DND-41 (cell line): ENCODE results near the gene DNAH5.

Experiments used
- ATAC-seq: fragments of 200-7000 bp; cut with Tn5 transposase; 3 replicates; pipeline ENCODE4 v1.9.1; 2021; ENCODE audit warnings: low read depth; ENCODE audit not compliant: insufficient read depth
- DNase-seq: peaks from one replicate; pipeline ENCODE4 v3.0.0-alpha.2; 2020
- H2AFZ ChIP-seq: 2 replicates; pipeline ENCODE4 v1.6.0; 2012; ENCODE audit warnings: low read depth, low read length
- H3K27ac ChIP-seq: 2 replicates; pipeline ENCODE4 v1.5.1; 2012; ENCODE audit warnings: low read length, inconsistent platforms
- H3K27me3 ChIP-seq: fragments of 200-600 bp; sonication (generic); 2 replicates; pipeline ENCODE4 v1.6.0; 2012; ENCODE audit warnings: low read length, mild to moderate bottlenecking, inconsistent platforms; ENCODE audit not compliant: insufficient read depth, poor library complexity
- H3K36me3 ChIP-seq: 2 replicates; pipeline ENCODE4 v1.5.1; 2012; ENCODE audit warnings: low read length, inconsistent platforms; ENCODE audit not compliant: insufficient read depth
- H3K4me1 ChIP-seq: 2 replicates; pipeline ENCODE4 v1.5.1; 2012; ENCODE audit warnings: mild to moderate bottlenecking, low read length; ENCODE audit not compliant: insufficient read depth
- H3K4me2 ChIP-seq: 2 replicates; pipeline ENCODE4 v1.6.0; 2012; ENCODE audit warnings: mild to moderate bottlenecking, moderate library complexity, low read length, inconsistent platforms; ENCODE audit not compliant: insufficient read depth
- H3K4me3 ChIP-seq, 2 experiments: fragments of 200-600 bp in 1 of 2; shearing (Covaris generic) in 1 of 2; 2 replicates each; pipeline ENCODE4 v1.5.1; 2012 to 2016; ENCODE audit warnings: inconsistent platforms in 2 of 2, low read length in 2 of 2, mild to moderate bottlenecking in 2 of 2, low read depth in 1 of 2, moderate library complexity in 1 of 2
- H3K79me2 ChIP-seq: 2 replicates; pipeline ENCODE4 v1.6.0; 2012; ENCODE audit warnings: low read length, inconsistent platforms; ENCODE audit not compliant: insufficient read depth
- H3K9ac ChIP-seq: 2 replicates; pipeline ENCODE4 v1.6.0; 2012; ENCODE audit warnings: low read depth, mild to moderate bottlenecking, inconsistent platforms, low read length, moderate library complexity
- H3K9me3 ChIP-seq: 2 replicates; pipeline ENCODE4 v1.5.1; 2012; ENCODE audit warnings: low read length, moderate library complexity, mild to moderate bottlenecking, inconsistent platforms; ENCODE audit not compliant: insufficient read depth, severe bottlenecking
- H4K20me1 ChIP-seq: 2 replicates; pipeline ENCODE4 v1.6.0; 2012; ENCODE audit warnings: low read length; ENCODE audit not compliant: insufficient read depth
- EZH2 ChIP-seq: IDR thresholded peaks from 3 replicates; pipeline ENCODE4 v1.6.1; 2012; ENCODE audit warnings: borderline replicate concordance, low read depth, mild to moderate bottlenecking, moderate library complexity, low read length, inconsistent platforms; ENCODE audit not compliant: severe bottlenecking
- TF ChIP-seq, protein P1 (sequence below): IDR thresholded peaks from 2 replicates; pipeline ENCODE4 v1.5.1; 2012; ENCODE audit warnings: borderline replicate concordance, low read length, moderate library complexity, mild to moderate bottlenecking; ENCODE audit not compliant: poor library complexity, severe bottlenecking; ENCODE audit errors: extremely low read depth

DNAH5 gene

DNA sequence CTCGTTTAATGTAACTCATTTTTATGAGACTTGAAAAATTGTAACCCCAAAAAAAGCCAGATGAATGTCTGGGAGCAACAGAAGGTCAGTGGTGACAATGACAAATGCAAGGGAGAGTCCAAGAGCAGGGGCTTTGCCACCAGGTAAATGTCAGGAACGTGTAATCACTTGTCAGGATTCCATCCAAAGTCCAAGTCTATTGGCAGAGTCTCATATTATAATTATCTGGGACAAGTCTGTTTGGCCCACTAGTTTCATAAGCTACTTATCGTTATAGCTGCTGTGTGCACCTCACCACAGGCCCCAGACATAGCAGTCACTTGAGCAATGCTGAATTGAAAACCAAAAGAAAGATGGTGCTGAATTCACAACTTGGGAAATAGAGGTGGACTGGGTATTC lies 180.8 kb downstream of the DNAH5 start:
- Histone ChIP-seq H3K4me1 (no peaks in the 10 kb centered on the region), H3K9ac (no peak overlapping the region), H3K4me3 (no peak overlapping the region), H4K20me1 (no peaks in the 10 kb centered on the region), H3K27me3 (no peaks in the 10 kb centered on the region), H3K79me2 (no peaks in the 10 kb centered on the region), H3K36me3 (no peaks in the 10 kb centered on the region), H3K27ac (no peak overlapping the region), H3K9me3 (no peaks in the 10 kb centered on the region), H3K4me2 (no peak overlapping the region), H2AFZ (no peak overlapping the region)
- no peak for TF ChIP-seq EZH2
- TF ChIP-seq, protein P1, sequence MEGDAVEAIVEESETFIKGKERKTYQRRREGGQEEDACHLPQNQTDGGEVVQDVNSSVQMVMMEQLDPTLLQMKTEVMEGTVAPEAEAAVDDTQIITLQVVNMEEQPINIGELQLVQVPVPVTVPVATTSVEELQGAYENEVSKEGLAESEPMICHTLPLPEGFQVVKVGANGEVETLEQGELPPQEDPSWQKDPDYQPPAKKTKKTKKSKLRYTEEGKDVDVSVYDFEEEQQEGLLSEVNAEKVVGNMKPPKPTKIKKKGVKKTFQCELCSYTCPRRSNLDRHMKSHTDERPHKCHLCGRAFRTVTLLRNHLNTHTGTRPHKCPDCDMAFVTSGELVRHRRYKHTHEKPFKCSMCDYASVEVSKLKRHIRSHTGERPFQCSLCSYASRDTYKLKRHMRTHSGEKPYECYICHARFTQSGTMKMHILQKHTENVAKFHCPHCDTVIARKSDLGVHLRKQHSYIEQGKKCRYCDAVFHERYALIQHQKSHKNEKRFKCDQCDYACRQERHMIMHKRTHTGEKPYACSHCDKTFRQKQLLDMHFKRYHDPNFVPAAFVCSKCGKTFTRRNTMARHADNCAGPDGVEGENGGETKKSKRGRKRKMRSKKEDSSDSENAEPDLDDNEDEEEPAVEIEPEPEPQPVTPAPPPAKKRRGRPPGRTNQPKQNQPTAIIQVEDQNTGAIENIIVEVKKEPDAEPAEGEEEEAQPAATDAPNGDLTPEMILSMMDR: no peak
- ATAC-seq (no peak), DNase-seq (no peak)

DNA sequence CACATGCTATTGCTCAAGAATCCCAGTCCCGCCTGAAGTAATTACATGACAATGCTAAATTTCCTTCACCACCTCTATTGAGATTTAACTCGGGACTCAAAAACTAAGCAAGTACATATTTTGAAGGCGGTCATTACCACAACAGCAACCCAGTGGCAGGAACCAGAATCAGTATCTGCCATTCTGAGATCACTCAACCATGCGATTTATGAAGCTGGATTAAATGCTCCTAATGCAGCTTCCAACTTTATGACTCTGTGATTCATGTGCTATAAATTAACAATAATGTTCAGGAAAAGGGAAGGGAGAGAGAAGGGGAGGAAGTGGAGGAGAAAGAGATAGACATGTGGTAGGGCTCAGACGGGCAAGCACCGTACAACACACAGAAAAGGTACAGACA lies 194.7 kb downstream of the DNAH5 start:
- no peak overlapping the region for H3K4me3 ChIP-seq
- H3K36me3 ChIP-seq: no peaks in the 10 kb centered on the region
- no peak overlapping the region for H3K9ac ChIP-seq
- no peak overlapping the region for H2AFZ ChIP-seq
- no peaks in the 10 kb centered on the region for H3K9me3 ChIP-seq
- no peaks in the 10 kb centered on the region for H3K79me2 ChIP-seq
- H3K4me2 ChIP-seq: no peak overlapping the region
- ATAC-seq (no peak), DNase-seq (no peak)
- TF ChIP-seq, protein P1: no peak
- no peak for TF ChIP-seq EZH2
- H3K4me1 ChIP-seq: no peaks in the 10 kb centered on the region
- no peaks in the 10 kb centered on the region for H3K27me3 ChIP-seq
- no peak overlapping the region for H3K27ac ChIP-seq
- no peaks in the 10 kb centered on the region for H4K20me1 ChIP-seq

DNA sequence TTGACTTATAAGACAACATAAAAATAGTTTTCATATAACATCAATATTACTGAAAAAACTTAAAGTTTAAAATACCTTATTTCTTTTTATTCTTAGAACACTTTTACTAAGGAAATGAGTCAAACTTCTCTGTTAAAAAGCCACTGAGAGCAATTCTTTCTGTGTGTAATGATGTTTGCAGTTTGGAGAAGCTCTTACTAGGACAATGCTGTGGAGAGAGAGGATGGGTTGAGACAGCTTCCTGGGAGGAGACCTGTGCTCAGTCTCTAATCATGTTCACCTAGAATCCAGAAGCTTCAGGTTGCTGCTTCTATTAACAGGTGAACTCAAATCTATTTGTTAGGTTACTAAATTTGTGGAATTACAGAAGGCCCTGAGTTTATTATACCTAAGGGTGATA lies 198.5 kb downstream of the DNAH5 start:
- TF ChIP-seq, protein P1: no peak
- TF ChIP-seq EZH2: no peak
- H3K4me3 ChIP-seq: no peak overlapping the region
- no peak overlapping the region for H3K4me2 ChIP-seq
- no peaks in the 10 kb centered on the region for H3K27me3 ChIP-seq
- H2AFZ ChIP-seq: no peak overlapping the region
- no peak for DNase-seq
- ATAC-seq: no peak
- H3K79me2 ChIP-seq: no peaks in the 10 kb centered on the region
- no peaks in the 10 kb centered on the region for H3K4me1 ChIP-seq
- H3K9me3 ChIP-seq: no peaks in the 10 kb centered on the region
- H4K20me1 ChIP-seq: no peaks in the 10 kb centered on the region
- no peak overlapping the region for H3K9ac ChIP-seq
- no peak overlapping the region for H3K27ac ChIP-seq
- no peaks in the 10 kb centered on the region for H3K36me3 ChIP-seq

DNA sequence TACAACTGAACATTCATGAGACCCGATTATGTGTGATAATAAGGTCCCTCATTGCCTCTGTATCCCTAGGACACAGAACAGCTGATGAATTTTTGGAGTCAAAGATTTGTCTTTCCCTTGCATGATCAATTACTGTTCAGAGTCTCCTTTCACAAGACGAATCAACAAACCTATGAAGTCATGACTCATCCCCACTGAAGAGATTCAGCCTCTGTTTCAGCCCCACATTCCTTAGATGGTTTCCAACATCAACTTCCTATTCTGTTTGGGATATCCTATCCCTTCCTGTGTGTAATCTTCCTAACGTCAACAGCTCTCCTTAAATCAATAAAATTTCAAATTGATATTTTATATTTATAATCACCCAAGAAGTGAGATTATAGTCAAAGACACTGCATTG lies 199.0 kb downstream of the DNAH5 start:
- no peaks in the 10 kb centered on the region for H3K4me1 ChIP-seq
- no peak overlapping the region for H3K4me2 ChIP-seq
- no peak overlapping the region for H2AFZ ChIP-seq
- no peak overlapping the region for H3K27ac ChIP-seq
- DNase-seq (no peak), ATAC-seq (no peak)
- no peaks in the 10 kb centered on the region for H3K27me3 ChIP-seq
- H4K20me1 ChIP-seq: no peaks in the 10 kb centered on the region
- TF ChIP-seq, protein P1: no peak
- TF ChIP-seq EZH2: no peak
- H3K79me2 ChIP-seq: no peaks in the 10 kb centered on the region
- H3K36me3 ChIP-seq: no peaks in the 10 kb centered on the region
- no peak overlapping the region for H3K9ac ChIP-seq
- H3K9me3 ChIP-seq: no peaks in the 10 kb centered on the region
- H3K4me3 ChIP-seq: no peak overlapping the region
